IPS DF 4.7 (cell line): Measurements from ENCODE around the gene OPN4.

Experiments
- DNase-seq: peaks from one replicate; pipeline ENCODE4 v3.0.0-alpha.2; 2013; ENCODE audit warnings: low spot score; ENCODE audit errors: extremely low read depth

Gene OPN4

GRCh38 chr10:86647773-86648703 is 6.3 kb upstream of the OPN4 start:
- no peak for DNase-seq

- no peak for DNase-seq
Measured at GRCh38 chr10:86648704-86649427, 5.5 kb upstream of the OPN4 start.

GRCh38 chr10:86649471-86650150 is 4.7 kb upstream of the OPN4 start:
- DNase-seq, result no peak

GRCh38 chr10:86650151-86650550 is 4.2 kb upstream of the OPN4 start:
- no peak for DNase-seq

- no peak for DNase-seq
Measured at GRCh38 chr10:86651021-86651471, 3.3 kb upstream of the OPN4 start.

GRCh38 chr10:86651631-86652331 is 2.6 kb upstream of the OPN4 start:
- no peak for DNase-seq

GRCh38 chr10:86652361-86653202 is 1.8 kb upstream of the OPN4 start:
- DNase-seq, result no peak

GRCh38 chr10:86653379-86653778 is 968 bp upstream of the OPN4 start:
- DNase-seq, result no peak

GRCh38 chr10:86653987-86654386 is 360 bp upstream of the OPN4 start:
- DNase-seq, result no peak

- no peak for DNase-seq
Measured at GRCh38 chr10:86655173-86655540, 810 bp downstream of the OPN4 start.

GRCh38 chr10:86655596-86655995 is 1.2 kb downstream of the OPN4 start:
- DNase-seq, result no peak

- no peak for DNase-seq
Measured at GRCh38 chr10:86657011-86657395, 2.7 kb downstream of the OPN4 start.

GRCh38 chr10:86657396-86658011 is 3.2 kb downstream of the OPN4 start:
- DNase-seq, result no peak

GRCh38 chr10:86658261-86658741 is 4.0 kb downstream of the OPN4 start:
- DNase-seq, result no peak

- DNase-seq, result no peak
Measured at GRCh38 chr10:86658751-86659150, 4.4 kb downstream of the OPN4 start.

- DNase-seq, result no peak
Measured at GRCh38 chr10:86659161-86659691, 4.9 kb downstream of the OPN4 start.

GRCh38 chr10:86659721-86660453 is 5.5 kb downstream of the OPN4 start:
- DNase-seq, result no peak

- no peak for DNase-seq
Measured at GRCh38 chr10:86661161-86662025, 7.0 kb downstream of the OPN4 start.
